ENCODE measurements around the gene ABHD16B. TPM values are rescaled to one million over a fixed set of nuclear protein-coding genes. Genes with fewer than 3 reads are reported as not detected.
A peak's percentile ranks its signal among the peaks of the same experiment; 100 is the strongest.

The ABHD16B gene
- total and polyA plus RNA-seq, 2 of the 13 experiments (the other 11 are each of a cell fraction or from before 2014, with no cell fraction given) = not detected

- TF ChIP-seq ZSCAN20 (CRISPR knock-in tag; IDR thresholded peaks at IDR 0.05; ENCODE audit: borderline replicate concordance) (no peak), HNRNPL (IDR thresholded peaks at IDR 0.05; ENCODE audit: low read depth, low read length) (peak; percentile 60; the same call in 1 of the 2 replicates), ZNF737 (CRISPR knock-in tag; IDR thresholded peaks at IDR 0.05; ENCODE audit: borderline replicate concordance) (0 out of 2 replicates have a peak, but pooled peaks have one; percentile 6), ZNF33B (CRISPR knock-in tag; IDR thresholded peaks at IDR 0.05) (no peak), NFRKB (IDR thresholded peaks at IDR 0.05) (no peak), ZNF710 (CRISPR knock-in tag; IDR thresholded peaks at IDR 0.05; ENCODE audit: borderline replicate concordance) (no peak), AHR (CRISPR knock-in tag; IDR thresholded peaks at IDR 0.05) (no peak), HNF1B (CRISPR knock-in tag; IDR thresholded peaks at IDR 0.05) (no peak), SIX4 (CRISPR knock-in tag; IDR thresholded peaks at IDR 0.05) (no peak), NFKBIZ (CRISPR knock-in tag; IDR thresholded peaks at IDR 0.05) (no peak), FOSL1 (CRISPR knock-in tag; IDR thresholded peaks at IDR 0.05; ENCODE audit: borderline replicate concordance) (no peak), TFAP4 (IDR thresholded peaks at IDR 0.05; ENCODE audit: borderline replicate concordance, low read depth) (no peak), GABPA (IDR thresholded peaks at IDR 0.05; ENCODE audit: low read depth, low read length) (no peak), GABPA (CRISPR knock-in tag; IDR thresholded peaks at IDR 0.05; ENCODE audit: low read depth) (no peak), ZNF276 (CRISPR knock-in tag; IDR thresholded peaks at IDR 0.05; ENCODE audit: low read depth) (no peak), NAIF1 (CRISPR knock-in tag; IDR thresholded peaks at IDR 0.05; ENCODE audit: borderline replicate concordance) (no peak), TOE1 (CRISPR knock-in tag; IDR thresholded peaks at IDR 0.05) (no peak), TCF7L2 (IDR thresholded peaks at IDR 0.05; ENCODE audit: low read depth, low read length) (no peak), ZNF329 (CRISPR knock-in tag; IDR thresholded peaks at IDR 0.05; ENCODE audit: low read depth) (no peak), KAT8 (CRISPR knock-in tag; IDR thresholded peaks at IDR 0.05) (no peak), ZFP36L1 (CRISPR knock-in tag; IDR thresholded peaks at IDR 0.05) (no peak), ZNF781 (CRISPR knock-in tag; IDR thresholded peaks at IDR 0.05; ENCODE audit: borderline replicate concordance, not compliant biosample characterization) (no peak), ATF7-NPFF (CRISPR knock-in tag; IDR thresholded peaks at IDR 0.05; ENCODE audit: low read depth) (no peak), TEF (CRISPR knock-in tag; IDR thresholded peaks at IDR 0.05) (no peak)
These were observed 943 bp downstream of the ABHD16B start (continued) for GRCh38 chr20:63861981-63862901.

Measured in HepG2 (cell line).